Posterior vena cava (tissue), 2 donors: ENCODE results near the gene OR6M1. TPM values are rescaled to one million over a fixed set of nuclear protein-coding genes. Genes with fewer than 3 reads are reported as not detected.

Experiments
- DNase-seq: peaks from one replicate; pipeline ENCODE4 v3.0.0-alpha.2; 2020; ENCODE audit warnings: low spot score
- intact Hi-C, 2 donors: fragments of 100-400 bp; cut with DNase I; formaldehyde crosslinking; loops; one replicate each; pipeline versions ENCODE4 v1.14.1 to v1.14.2; 2022 to 2023
- total RNA-seq, 2 donors: library from RNA; stranded (reverse); fragmentation: NEBNext Ultra II Directional; extraction: Animal tissue kit (Norgen Biotek cat#: 25700); gene quantifications; one replicate each; pipeline ENCODE4 v1.2.1, GENCODE V29; 2021
- donor health status: DM: yes; HTN: yes; CAD: no.
- donor health status: DM: yes; HTN: yes; CAD: no.

Gene OR6M1
- total RNA-seq, 2 donors from 2014 or later: not detected

GRCh38 chr11:123783536-123783935 lies 22.6 kb downstream of the OR6M1 start:
- intact Hi-C loops: no loop called here
- DNase-seq: no peak

- DNase-seq: no peak
- intact Hi-C loops: no loop called here
Measured at GRCh38 chr11:123778511-123778910, 27.6 kb downstream of the OR6M1 start.

GRCh38 chr11:123775715-123776549 lies 30.2 kb downstream of the OR6M1 start:
- intact Hi-C loops: no loop called here

GRCh38 chr11:123775289-123775688 lies 30.9 kb downstream of the OR6M1 start:
- DNase-seq: no peak
- intact Hi-C loops: no loop called here

More at GRCh38 chr11:123775715-123776549, 30.2 kb downstream of the OR6M1 start:
- DNase-seq: no peak

- DNase-seq: no peak
- intact Hi-C loops: no loop called here
Measured at GRCh38 chr11:123773959-123774358, 32.2 kb downstream of the OR6M1 start.

GRCh38 chr11:123773026-123773425 lies 33.1 kb downstream of the OR6M1 start:
- no peak for DNase-seq
- intact Hi-C loops: no loop called here

DNA sequence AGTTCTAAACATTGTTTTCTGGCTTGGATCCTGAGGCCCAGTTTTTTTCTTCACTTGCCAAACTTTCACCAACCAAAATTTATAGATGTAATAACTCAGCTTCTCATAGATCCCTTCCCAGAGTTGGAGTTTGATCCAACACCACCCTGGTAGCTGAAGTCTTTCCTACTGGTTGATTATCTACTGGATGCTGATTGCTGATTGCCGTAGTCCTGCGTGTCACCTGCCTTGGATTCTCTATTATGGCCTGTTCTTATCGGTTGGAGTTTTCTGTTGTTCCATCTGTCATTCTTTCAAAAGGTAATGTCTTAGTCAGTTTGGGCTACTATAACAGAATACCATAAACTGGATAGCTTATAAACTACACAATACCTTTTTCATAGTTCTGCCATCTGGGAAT lies 34.5 kb downstream of the OR6M1 start:
- no peak for DNase-seq

DNA sequence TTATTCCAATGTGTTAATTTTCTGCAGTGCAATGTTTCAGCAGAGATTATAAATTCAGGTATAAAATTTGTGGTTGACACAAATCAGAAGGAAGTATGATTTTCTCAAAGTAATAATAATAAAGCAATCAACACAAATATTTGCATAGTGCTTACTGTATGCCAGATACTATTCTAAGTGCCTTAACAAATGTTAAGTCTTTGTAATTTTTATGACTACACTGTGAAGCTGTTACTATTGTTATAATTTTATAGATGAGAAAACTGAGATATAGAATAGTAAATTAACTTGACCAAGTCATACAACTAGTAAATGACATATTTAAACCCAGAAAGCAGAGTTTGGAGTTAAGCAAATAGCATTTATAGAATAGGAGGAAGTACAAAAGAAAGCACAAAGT lies 35.4 kb downstream of the OR6M1 start:
- DNase-seq: no peak
- intact Hi-C loops: no loop called here

More for the DNA sequence above, 34.5 kb downstream of the OR6M1 start:
- intact Hi-C loops: no loop called here

GRCh38 chr11:123765601-123766000 lies 40.5 kb downstream of the OR6M1 start:
- no peak for DNase-seq
- intact Hi-C loops: no loop called here

DNA sequence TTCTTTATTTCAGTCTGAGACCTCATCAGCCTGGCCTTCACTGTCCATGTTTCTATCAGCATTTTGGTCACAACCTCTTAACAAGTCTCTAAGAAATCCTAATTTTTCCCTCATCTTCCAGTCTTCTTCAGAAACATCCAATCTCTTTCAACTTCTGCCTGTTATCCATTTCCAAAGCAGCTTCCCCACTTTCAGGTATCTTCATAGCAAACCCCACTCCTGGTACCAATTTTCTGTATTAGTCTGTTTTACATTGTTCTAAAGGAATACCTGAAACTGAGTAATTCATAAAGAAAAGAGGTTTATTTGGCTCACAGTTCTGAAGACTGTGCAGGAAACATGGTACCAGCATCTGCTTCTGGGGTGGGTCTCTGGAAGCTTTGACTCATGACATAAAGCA lies 43.7 kb downstream of the OR6M1 start:
- intact Hi-C loops: no loop called here
- no peak for DNase-seq

- DNase-seq: no peak
- intact Hi-C loops: no loop called here
Measured at GRCh38 chr11:123760894-123761293, 45.3 kb downstream of the OR6M1 start.

DNA sequence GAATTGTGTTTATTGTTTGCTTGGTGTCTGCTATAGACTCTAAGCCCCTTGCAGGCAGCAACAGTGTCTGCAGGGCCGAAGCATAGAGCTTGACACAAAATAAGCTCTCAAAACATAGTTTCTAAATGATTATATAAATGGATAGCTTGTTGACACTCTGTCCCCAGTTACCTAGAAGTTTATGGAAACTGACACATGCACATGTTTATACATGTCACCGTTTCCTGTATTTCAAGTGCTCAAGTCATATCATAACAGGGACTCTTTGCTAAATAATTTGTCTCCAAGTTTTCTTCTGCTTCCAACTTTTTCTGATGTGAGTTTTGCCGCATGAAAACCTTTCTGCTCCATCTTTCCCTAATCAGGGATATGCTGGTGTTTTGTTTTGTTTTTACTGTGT lies 48.2 kb downstream of the OR6M1 start:
- DNase-seq: no peak
- intact Hi-C loops: no loop called here

DNA sequence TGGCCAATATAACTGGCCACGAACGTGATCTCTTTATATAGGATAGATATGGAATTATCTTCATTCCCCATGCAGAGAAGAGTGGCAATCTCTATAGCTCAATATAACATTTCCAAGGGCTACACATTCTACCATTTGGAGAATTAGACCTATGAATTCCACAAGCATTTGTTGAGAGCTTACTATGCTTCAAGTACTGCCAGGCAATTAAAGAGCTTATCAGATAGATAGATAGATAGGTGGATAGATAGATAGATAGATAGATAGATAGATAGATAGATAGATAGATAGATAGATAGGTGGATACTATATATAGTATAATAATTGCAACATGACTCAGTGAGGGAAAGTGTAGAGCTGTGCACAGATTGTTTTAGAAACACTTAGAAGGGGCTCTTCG lies 50.3 kb downstream of the OR6M1 start:
- intact Hi-C loops: no loop called here
- no peak for DNase-seq

Other genes with a start within 250 kb of the OR6M1 start
- 1 to 10 TPM; 1.5 to 2.8 TPM for gene SCN3B, start 151.7 kb downstream of the OR6M1 start, total RNA-seq
- 1 to 10 TPM; 6.2 to 6.4 TPM for gene ZNF202, start 64.7 kb downstream of the OR6M1 start, total RNA-seq
- not detected for gene OR6X1, start 51.8 kb downstream of the OR6M1 start, total RNA-seq
- gene TMEM225, start 79.3 kb upstream of the OR6M1 start, total RNA-seq: not detected
- not detected for gene OR8D4, start 95.8 kb upstream of the OR6M1 start, total RNA-seq
- not detected for gene OR4D5, start 133.3 kb upstream of the OR6M1 start, total RNA-seq
- not detected for gene OR6T1, start 137.5 kb upstream of the OR6M1 start, total RNA-seq
- not detected for gene OR10S1, start 171.4 kb upstream of the OR6M1 start, total RNA-seq
- gene OR10G6, start 188.8 kb upstream of the OR6M1 start, total RNA-seq: not detected
- gene OR10G4, start 206.6 kb upstream of the OR6M1 start, total RNA-seq: not detected
- gene OR10G9, start 216.7 kb upstream of the OR6M1 start, total RNA-seq: not detected
- not detected for gene OR10G8, start 220.4 kb upstream of the OR6M1 start, total RNA-seq
- not detected for gene OR10G7, start 235.0 kb upstream of the OR6M1 start, total RNA-seq